Liver (tissue), 9 donors: ENCODE data around the gene IGDCC3. TPM values are rescaled to one million over a fixed set of nuclear protein-coding genes. Genes with fewer than 3 reads are reported as not detected.

ENCODE experiments used
- DNase-seq: peaks from one replicate; pipeline ENCODE4 v3.0.0-alpha.2; 2017; ENCODE audit warnings: low spot score
- H3K27ac ChIP-seq, 2 donors: one replicate each; pipeline ENCODE4 v1.7.0; 2013; ENCODE audit warnings: inconsistent platforms in 2 of 2, low read length in 2 of 2, control low read depth in 1 of 2, low read depth in 1 of 2, mild to moderate bottlenecking in 1 of 2
- H3K27me3 ChIP-seq, 4 donors: one replicate each; pipeline versions ENCODE4 v1.6.1 to v1.7.0; 2013; ENCODE audit warnings: low read length in 3 of 4, inconsistent platforms in 1 of 4, mild to moderate bottlenecking in 1 of 4, moderate library complexity in 1 of 4; ENCODE audit not compliant: control insufficient read depth in 4 of 4, insufficient read depth in 4 of 4
- H3K36me3 ChIP-seq, 4 donors: one replicate each; pipeline versions ENCODE4 v1.6.1 to v1.7.0; 2013; ENCODE audit warnings: low read length in 3 of 4, mild to moderate bottlenecking in 3 of 4, low read depth in 1 of 4, moderate library complexity in 1 of 4; ENCODE audit not compliant: control insufficient read depth in 4 of 4, insufficient read depth in 3 of 4
- H3K4me1 ChIP-seq, 4 donors: one replicate each; pipeline versions ENCODE4 v1.6.1 to v1.7.0; 2013; ENCODE audit warnings: low read length in 3 of 4, mild to moderate bottlenecking in 3 of 4, moderate library complexity in 1 of 4; ENCODE audit not compliant: control insufficient read depth in 4 of 4, insufficient read depth in 4 of 4
- H3K4me3 ChIP-seq, 3 donors: one replicate each; pipeline versions ENCODE4 v1.6.1 to v1.7.0; 2013; ENCODE audit warnings: low read length in 3 of 3, control low read depth in 1 of 3, low read depth in 1 of 3, mild to moderate bottlenecking in 1 of 3
- H3K9ac ChIP-seq, 2 donors: one replicate each; pipeline ENCODE4 v1.7.0; 2013; ENCODE audit warnings: low read length in 2 of 2, mild to moderate bottlenecking in 2 of 2, moderate library complexity in 2 of 2, control low read depth in 1 of 2, low read depth in 1 of 2
- H3K9me3 ChIP-seq, 4 donors: one replicate each; pipeline versions ENCODE4 v1.6.1 to v1.7.0; 2013; ENCODE audit warnings: low read length in 3 of 4; ENCODE audit not compliant: control insufficient read depth in 4 of 4
- CTCF ChIP-seq: fragments of 150-350 bp; IDR thresholded peaks from 2 replicates; pipeline ENCODE4 v1.5.1; 2017; ENCODE audit warnings: improper control_type of control experiment, low read depth, low read length; ENCODE audit not compliant: missing input control
- EGR1 ChIP-seq, 2 donors: IDR thresholded peaks; 2 replicates each; pipeline ENCODE4 v1.6.1; 2016 to 2018; ENCODE audit warnings: antibody characterized with exemption in 2 of 2, low read depth in 2 of 2
- FOXA1 ChIP-seq: IDR thresholded peaks from 2 replicates; pipeline ENCODE4 v1.6.1; 2016; ENCODE audit warnings: antibody characterized with exemption
- FOXA2 ChIP-seq: IDR thresholded peaks from 2 replicates; pipeline ENCODE4 v1.6.1; 2016; ENCODE audit warnings: antibody characterized with exemption
- GABPA ChIP-seq, 2 donors: IDR thresholded peaks in 1 of 2; conservative IDR thresholded peaks in 1 of 2; 2 replicates each; pipeline ENCODE4 v1.6.1; 2016; ENCODE audit warnings: antibody characterized with exemption in 2 of 2, mild to moderate bottlenecking in 1 of 2, moderate library complexity in 1 of 2
- HNF4A ChIP-seq, 2 donors: conservative IDR thresholded peaks; 2 replicates each; pipeline ENCODE4 v1.6.1; 2016; ENCODE audit warnings: antibody characterized with exemption in 2 of 2, mild to moderate bottlenecking in 2 of 2
- HNF4G ChIP-seq: IDR thresholded peaks from 2 replicates; pipeline ENCODE4 v1.6.1; 2016; ENCODE audit warnings: antibody characterized with exemption
- JUND ChIP-seq, 2 donors: IDR thresholded peaks; 2 replicates each; pipeline ENCODE4 v1.6.1; 2016; ENCODE audit warnings: antibody characterized with exemption in 2 of 2
- MAX ChIP-seq: IDR thresholded peaks from 2 replicates; pipeline ENCODE4 v1.6.1; 2016; ENCODE audit warnings: antibody characterized with exemption
- NR2F2 ChIP-seq: IDR thresholded peaks from 2 replicates; pipeline ENCODE4 v1.6.1; 2016; ENCODE audit warnings: antibody characterized with exemption
- REST ChIP-seq: IDR thresholded peaks from 2 replicates; pipeline ENCODE4 v1.6.1; 2016; ENCODE audit warnings: antibody characterized with exemption, mild to moderate bottlenecking
- RXRA ChIP-seq, 2 donors: IDR thresholded peaks; 2 replicates each; pipeline ENCODE4 v1.6.1; 2017 to 2018; ENCODE audit warnings: antibody characterized with exemption in 2 of 2, mild to moderate bottlenecking in 1 of 2
- TAF1 ChIP-seq: conservative IDR thresholded peaks from 2 replicates; pipeline ENCODE4 v1.6.1; 2016; ENCODE audit warnings: antibody characterized with exemption, mild to moderate bottlenecking
- YY1 ChIP-seq: IDR thresholded peaks from 2 replicates; pipeline ENCODE4 v1.6.1; 2016; ENCODE audit warnings: antibody characterized with exemption, mild to moderate bottlenecking
- ZBTB33 ChIP-seq: IDR thresholded peaks from 2 replicates; pipeline ENCODE4 v1.6.1; 2016; ENCODE audit warnings: antibody characterized with exemption
- WGBS: extraction: QIAGEN DNeasy Blood & Tissue Kit; methylation state at CpG from one replicate; pipeline ENCODE4 v1.1.7; 2013; 5-methylcytosine and 5-hydroxymethylcytosine counted together
- polyA plus RNA-seq, 2 donors: library from polyadenylated mRNA; stranded (reverse) in 1 of 2; unstranded in 1 of 2; fragments of 200-250 nt in 1 of 2; fragments of >200 nt in 1 of 2; fragmentation: Nextera tagmentation in 1 of 2; extraction: Ambion mirVana in 1 of 2; gene quantifications; one replicate each; pipeline versions ENCODE4 v1.2.1 to v1.2.3, GENCODE V29; 2013 to 2015
- total RNA-seq, 2 donors: library from RNA; depleted of rRNA; stranded (reverse); fragments of >200 nt; gene quantifications; one replicate each; pipeline ENCODE4 v1.2.3, GENCODE V29; 2014
- donor health status: healthy.
- donor health status: healthy.
- donor health status: healthy.
- donor health status: healthy.
- donor health status: healthy.

Gene IGDCC3
- total and polyA plus RNA-seq, 4 donors, result 1.5 TPM; not detected in 3

- H3K36me3 ChIP-seq, result no peaks in the 10 kb centered on the region
- no peaks in the 10 kb centered on the region for H3K9me3 ChIP-seq
- 61% methylated on average over 11 of the region's 11 CpGs for WGBS
- no peak overlapping the region for H3K27ac ChIP-seq
- TF ChIP-seq EGR1 (IDR thresholded peaks at IDR 0.05; ENCODE audit: low read depth in 2 of 2), result no peak
- TF ChIP-seq GABPA (IDR thresholded peaks at IDR 0.05 in 1 of 2, conservative IDR thresholded peaks at IDR 0.05 in 1 of 2), result no peak
- no peak for TF ChIP-seq NR2F2
- no peak for TF ChIP-seq FOXA1
- no peak for TF ChIP-seq TAF1
- TF ChIP-seq JUND (IDR thresholded peaks at IDR 0.05), result no peak
- TF ChIP-seq FOXA2, result no peak
- TF ChIP-seq REST, result no peak
- no peak for TF ChIP-seq RXRA (IDR thresholded peaks at IDR 0.05)
- peaks cover 0 to 6% (median 2%) of the 10 kb centered on the region in 4 donors for H3K27me3 ChIP-seq
- H3K4me1 ChIP-seq, result peaks cover 6 to 16% (median 9%) of the 10 kb centered on the region in 4 donors
- no peak overlapping the region for H3K4me3 ChIP-seq
- no peak for DNase-seq
- H3K9ac ChIP-seq, result no peak overlapping the region
Measured at GRCh38 chr15:65373163-65373651, 4.6 kb downstream of the IGDCC3 start.

GRCh38 chr15:65372787-65373067 is 5.1 kb downstream of the IGDCC3 start:
- Histone ChIP-seq H3K4me1 (peaks cover 4 to 12% (median 8%) of the 10 kb centered on the region in 4 donors), H3K4me3 (no peak overlapping the region), H3K36me3 (no peaks in the 10 kb centered on the region), H3K9ac (no peak overlapping the region), H3K27me3 (peaks cover 0 to 6% (median under 1%) of the 10 kb centered on the region in 4 donors), H3K9me3 (no peaks in the 10 kb centered on the region), H3K27ac (no peak overlapping the region)
- DNase-seq, result no peak
- TF ChIP-seq TAF1 (no peak), ZBTB33 (no peak), NR2F2 (no peak), JUND (IDR thresholded peaks at IDR 0.05) (no peak), RXRA (IDR thresholded peaks at IDR 0.05) (no peak), GABPA (IDR thresholded peaks at IDR 0.05 in 1 of 2, conservative IDR thresholded peaks at IDR 0.05 in 1 of 2) (no peak), HNF4A (conservative IDR thresholded peaks at IDR 0.05) (no peak), YY1 (no peak), MAX (no peak), HNF4G (no peak), CTCF (no peak)
- 88% methylated on average over 4 of the region's 4 CpGs for WGBS
